Stimulated activated CD4-positive, alpha-beta T cell treated with anti-CD3 and anti-CD28 coated beads, Interleukin-12 subunit alpha, Interleukin-12 subunit beta, amount 100 ng/mL, for 24 hours (primary cell): ENCODE data around the gene MMP24.
"Not testable (repeated sequence)": the region's sequence is repeated elsewhere in the genome, so short reads cannot be mapped to it uniquely, and the experiment has no call there.

Experiments used
- DNase-seq, 2 experiments: peaks; one replicate each; pipeline ENCODE4 v3.0.0-alpha.2; 2020; ENCODE audit warnings: low read depth in 2 of 2

Gene MMP24

GRCh38 chr20:35311409-35311808 lies 84.9 kb downstream of the MMP24 start:
- DNase-seq = peak; percentile 41 to 73

DNA sequence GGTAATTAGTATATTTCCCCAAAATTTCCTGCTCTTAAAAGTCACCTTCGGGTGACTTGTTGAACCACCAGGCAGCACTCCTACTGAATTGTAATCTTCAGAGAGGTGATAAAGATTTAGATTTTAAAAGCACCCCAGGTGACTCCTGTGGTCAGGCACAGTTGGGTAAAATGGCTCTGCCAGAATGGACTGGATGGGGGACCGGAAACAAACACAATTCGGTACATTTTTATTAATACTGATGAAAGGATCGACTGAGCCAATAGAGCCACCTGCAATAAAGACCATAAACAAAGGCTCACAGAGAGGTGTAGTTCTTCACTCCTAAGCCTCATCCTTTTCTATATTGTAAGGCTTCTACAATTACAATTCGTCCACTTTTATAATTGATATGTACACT lies 85.3 kb downstream of the MMP24 start:
- DNase-seq = no peak

GRCh38 chr20:35312318-35312717 lies 85.8 kb downstream of the MMP24 start:
- no peak for DNase-seq

DNA sequence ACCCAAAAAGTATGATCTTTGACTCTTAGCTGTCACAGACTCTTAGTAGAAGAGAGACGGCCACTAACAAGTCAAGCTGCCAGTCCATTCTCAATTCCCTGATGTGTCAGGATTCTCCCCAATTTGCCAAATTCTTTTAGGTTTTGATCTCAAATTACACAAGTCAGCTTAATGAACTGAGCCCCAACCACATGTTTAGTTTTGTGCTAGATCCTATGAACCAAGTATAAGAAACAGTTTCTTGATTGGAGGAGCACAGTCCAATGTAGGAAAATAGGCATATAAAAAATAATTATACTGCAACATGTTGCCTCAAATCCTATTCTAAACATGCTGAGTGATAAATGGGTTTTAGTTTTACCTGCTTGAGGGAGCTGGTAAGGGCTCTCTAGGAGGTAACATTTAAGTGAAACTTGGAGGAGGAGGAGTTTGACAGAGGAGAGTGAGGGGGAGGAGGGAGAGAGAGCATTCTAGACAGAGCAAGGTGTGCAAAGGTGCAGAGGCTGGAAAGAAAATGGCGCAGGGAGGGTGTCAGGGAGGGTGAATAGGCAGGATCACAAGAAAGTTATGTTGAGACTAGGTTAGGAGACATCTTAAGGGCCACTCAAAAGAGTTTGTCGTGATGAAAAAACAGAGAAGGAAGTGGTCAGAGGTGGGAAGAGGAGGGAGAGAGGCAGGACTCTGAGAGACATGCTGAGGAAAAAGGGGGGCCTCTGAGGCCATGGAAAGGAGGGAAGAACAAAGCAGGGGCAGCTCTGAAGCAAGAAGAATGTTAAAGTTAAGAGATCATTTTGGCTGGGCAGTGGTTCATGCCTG lies 88.5 kb downstream of the MMP24 start:
- no peak for DNase-seq

DNA sequence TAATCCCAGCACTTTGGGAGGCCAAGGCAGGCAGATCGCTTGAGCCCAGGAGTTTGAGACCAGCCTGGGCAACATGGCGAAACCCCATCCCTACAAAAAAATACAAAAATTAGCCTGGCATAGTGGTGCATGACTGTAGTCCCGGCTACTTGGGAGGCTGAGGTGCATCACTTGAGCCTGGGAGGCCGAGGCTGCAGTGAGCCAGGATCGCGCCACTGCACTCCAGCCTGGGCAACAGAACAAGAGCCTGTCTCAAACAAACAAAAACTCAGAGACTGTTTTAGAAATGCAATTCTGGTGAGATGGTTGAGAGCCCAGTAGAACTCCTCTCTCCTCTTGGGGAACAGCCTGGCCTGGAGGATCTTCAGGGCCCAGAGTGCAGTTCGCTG lies 89.1 kb downstream of the MMP24 start:
- not testable (repeated sequence) for DNase-seq

GRCh38 chr20:35316086-35316485 lies 89.6 kb downstream of the MMP24 start:
- DNase-seq = no peak

GRCh38 chr20:35317416-35318210 lies 91.1 kb downstream of the MMP24 start:
- no peak for DNase-seq

- no peak for DNase-seq
Observed at GRCh38 chr20:35318502-35319157, 92.1 kb downstream of the MMP24 start.

GRCh38 chr20:35319192-35319870 lies 92.8 kb downstream of the MMP24 start:
- DNase-seq = no peak

DNA sequence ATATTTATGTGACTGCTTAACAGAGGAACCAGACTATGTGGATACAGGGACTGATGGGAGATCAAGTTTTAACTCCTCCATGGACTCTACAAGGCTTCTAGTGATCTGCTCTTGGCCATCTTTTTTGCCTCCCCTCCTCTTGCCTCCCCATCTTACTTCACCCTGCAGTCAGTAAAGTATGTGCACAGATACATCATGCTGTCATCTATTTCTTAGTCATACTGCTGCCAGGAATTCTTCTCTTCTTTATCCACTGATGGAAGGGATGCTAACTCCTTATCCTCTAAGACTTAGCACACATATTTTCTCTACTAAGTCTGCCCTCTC lies 93.3 kb downstream of the MMP24 start:
- DNase-seq = no peak

DNA sequence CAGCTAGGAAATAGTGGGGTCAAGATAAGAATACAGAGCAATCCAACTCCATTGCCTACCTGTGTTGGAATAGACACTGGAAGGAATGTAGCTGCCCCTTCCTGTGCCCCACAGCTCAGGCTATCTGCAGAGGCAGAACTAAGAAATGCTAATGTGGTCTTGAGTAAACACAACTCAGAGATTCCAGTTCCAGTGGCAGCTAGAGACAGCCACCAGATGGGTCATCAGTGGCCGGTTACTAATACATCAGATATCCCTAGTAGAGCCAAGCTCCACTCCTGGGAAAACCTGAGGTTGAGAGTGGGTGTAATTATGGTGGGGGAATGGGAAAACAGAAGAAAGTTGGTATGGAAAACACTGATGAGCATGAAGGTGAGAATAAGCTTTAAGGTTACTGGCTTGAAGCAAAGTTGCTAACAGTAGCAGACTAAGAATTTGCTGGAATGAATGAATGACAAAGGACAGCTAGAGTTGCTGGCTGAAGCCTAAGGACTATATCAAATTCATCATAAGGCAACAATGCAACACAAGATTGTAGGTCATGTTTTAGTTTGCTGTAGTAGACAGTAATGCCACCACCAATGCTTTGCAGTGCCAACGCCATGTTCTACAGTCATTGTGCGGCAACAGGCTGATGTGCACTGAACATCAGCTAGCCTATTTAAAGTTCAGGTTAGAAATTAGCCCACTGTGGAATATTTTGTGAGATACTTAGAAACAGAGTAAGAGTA lies 94.1 kb downstream of the MMP24 start:
- no peak for DNase-seq

GRCh38 chr20:35325401-35325800 lies 98.9 kb downstream of the MMP24 start:
- no peak for DNase-seq

DNA sequence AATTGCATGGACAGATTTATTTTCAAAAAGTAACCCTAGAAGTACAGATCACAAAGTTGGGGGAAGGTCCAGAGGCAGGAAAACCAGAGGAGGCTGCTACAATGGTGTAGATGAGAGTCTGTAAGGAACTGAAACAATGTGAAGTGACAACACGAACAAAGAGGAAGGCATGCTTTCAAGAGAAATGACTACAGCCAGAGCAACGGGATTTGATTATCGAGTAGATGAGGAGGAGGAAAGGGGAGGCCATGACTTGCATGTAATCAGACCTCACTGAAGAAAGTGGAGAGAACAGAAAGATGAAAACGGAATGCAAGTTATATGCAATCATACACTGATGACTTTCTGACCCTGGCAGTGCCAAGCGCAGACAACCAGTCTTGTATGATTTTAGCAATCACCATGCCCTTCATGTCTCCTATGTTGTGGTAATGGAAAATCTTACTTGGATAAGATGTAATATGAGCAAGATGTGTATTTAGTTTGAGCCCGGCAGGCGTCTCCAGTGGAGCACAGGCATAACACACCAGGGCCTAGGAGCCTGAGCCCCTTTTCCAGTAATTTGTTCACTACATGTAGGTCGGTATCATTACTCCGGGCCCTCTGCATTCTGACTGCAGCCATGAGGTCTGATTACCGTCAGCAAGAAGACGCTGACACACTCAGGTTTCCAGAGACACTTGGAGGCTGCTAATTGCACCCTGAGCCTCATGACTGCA lies 99.7 kb downstream of the MMP24 start:
- no peak for DNase-seq
